Measurements from ENCODE around the gene CGB7. TPM values are rescaled to one million over a fixed set of nuclear protein-coding genes. Genes with fewer than 3 reads are reported as not detected.

The CGB7 gene
- total and polyA plus RNA-seq, 2 of the 13 experiments (the other 11 are each of a cell fraction or from before 2014, with no cell fraction given) = 0.07 TPM; not detected in 1

DNA sequence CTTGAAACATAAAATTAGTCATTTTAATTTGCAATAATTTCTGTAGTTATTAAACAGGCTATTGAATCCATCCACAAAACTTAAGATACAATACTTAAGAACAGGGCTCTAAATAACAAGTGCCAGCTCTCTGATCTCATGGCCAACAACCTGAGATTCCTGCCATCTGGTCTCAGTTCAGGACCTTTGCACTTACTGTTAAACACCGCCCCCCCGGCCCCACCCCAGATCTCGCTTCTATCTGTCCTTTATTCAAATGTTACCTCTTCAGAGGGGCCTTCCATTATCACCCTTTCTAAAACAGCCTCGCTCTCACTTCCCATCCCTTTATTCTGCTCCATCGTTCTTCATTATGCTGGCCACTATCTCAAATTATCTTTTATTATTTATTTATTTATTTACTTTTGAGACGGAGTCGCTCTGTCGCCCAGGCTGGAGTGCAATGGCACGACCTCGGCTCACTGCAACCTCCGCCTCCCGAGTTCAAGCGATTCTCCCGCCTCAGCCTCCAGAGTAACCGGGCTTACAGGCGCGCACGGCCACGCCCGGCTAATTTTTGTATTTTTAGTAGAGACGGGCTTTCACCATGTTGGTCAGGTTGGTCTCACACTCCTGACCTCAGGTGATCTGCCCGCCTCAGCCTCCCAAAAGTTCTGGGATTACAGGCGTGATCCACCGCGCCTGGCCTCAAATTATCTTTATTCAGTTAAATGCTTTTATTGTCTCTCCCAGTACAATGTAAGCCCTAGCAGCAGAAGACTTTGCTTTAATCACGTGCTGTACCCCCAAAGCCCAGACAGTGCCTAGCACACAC, 26.9 kb upstream of the CGB7 start (continued):
- TF ChIP-seq, protein P1, sequence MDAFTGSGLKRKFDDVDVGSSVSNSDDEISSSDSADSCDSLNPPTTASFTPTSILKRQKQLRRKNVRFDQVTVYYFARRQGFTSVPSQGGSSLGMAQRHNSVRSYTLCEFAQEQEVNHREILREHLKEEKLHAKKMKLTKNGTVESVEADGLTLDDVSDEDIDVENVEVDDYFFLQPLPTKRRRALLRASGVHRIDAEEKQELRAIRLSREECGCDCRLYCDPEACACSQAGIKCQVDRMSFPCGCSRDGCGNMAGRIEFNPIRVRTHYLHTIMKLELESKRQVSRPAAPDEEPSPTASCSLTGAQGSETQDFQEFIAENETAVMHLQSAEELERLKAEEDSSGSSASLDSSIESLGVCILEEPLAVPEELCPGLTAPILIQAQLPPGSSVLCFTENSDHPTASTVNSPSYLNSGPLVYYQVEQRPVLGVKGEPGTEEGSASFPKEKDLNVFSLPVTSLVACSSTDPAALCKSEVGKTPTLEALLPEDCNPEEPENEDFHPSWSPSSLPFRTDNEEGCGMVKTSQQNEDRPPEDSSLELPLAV (CRISPR knock-in tag; conservative IDR thresholded peaks at IDR 0.05; ENCODE audit: low read depth) = no peak
- no peak for TF ChIP-seq ZNF441 (CRISPR knock-in tag; IDR thresholded peaks at IDR 0.05; ENCODE audit: borderline replicate concordance)
- TF ChIP-seq ZNF747 (CRISPR knock-in tag; IDR thresholded peaks at IDR 0.05; ENCODE audit: borderline replicate concordance) = no peak
- 0 out of 2 replicates have a peak, but pooled peaks have one; percentile 22 for TF ChIP-seq ZNF567 (CRISPR knock-in tag; IDR thresholded peaks at IDR 0.05; ENCODE audit: borderline replicate concordance)
- TF ChIP-seq, protein P2, sequence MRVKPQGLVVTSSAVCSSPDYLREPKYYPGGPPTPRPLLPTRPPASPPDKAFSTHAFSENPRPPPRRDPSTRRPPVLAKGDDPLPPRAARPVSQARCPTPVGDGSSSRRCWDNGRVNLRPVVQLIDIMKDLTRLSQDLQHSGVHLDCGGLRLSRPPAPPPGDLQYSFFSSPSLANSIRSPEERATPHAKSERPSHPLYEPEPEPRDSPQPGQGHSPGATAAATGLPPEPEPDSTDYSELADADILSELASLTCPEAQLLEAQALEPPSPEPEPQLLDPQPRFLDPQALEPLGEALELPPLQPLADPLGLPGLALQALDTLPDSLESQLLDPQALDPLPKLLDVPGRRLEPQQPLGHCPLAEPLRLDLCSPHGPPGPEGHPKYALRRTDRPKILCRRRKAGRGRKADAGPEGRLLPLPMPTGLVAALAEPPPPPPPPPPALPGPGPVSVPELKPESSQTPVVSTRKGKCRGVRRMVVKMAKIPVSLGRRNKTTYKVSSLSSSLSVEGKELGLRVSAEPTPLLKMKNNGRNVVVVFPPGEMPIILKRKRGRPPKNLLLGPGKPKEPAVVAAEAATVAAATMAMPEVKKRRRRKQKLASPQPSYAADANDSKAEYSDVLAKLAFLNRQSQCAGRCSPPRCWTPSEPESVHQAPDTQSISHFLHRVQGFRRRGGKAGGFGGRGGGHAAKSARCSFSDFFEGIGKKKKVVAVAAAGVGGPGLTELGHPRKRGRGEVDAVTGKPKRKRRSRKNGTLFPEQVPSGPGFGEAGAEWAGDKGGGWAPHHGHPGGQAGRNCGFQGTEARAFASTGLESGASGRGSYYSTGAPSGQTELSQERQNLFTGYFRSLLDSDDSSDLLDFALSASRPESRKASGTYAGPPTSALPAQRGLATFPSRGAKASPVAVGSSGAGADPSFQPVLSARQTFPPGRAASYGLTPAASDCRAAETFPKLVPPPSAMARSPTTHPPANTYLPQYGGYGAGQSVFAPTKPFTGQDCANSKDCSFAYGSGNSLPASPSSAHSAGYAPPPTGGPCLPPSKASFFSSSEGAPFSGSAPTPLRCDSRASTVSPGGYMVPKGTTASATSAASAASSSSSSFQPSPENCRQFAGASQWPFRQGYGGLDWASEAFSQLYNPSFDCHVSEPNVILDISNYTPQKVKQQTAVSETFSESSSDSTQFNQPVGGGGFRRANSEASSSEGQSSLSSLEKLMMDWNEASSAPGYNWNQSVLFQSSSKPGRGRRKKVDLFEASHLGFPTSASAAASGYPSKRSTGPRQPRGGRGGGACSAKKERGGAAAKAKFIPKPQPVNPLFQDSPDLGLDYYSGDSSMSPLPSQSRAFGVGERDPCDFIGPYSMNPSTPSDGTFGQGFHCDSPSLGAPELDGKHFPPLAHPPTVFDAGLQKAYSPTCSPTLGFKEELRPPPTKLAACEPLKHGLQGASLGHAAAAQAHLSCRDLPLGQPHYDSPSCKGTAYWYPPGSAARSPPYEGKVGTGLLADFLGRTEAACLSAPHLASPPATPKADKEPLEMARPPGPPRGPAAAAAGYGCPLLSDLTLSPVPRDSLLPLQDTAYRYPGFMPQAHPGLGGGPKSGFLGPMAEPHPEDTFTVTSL (CRISPR knock-in tag; IDR thresholded peaks at IDR 0.05; ENCODE audit: borderline replicate concordance) = no peak
- TF ChIP-seq NFRKB (IDR thresholded peaks at IDR 0.05) = no peak
- TF ChIP-seq ETV6 (CRISPR knock-in tag; conservative IDR thresholded peaks at IDR 0.05) = no peak
- no peak for TF ChIP-seq ZC3H13 (CRISPR knock-in tag; IDR thresholded peaks at IDR 0.05)
- TF ChIP-seq, protein P3, sequence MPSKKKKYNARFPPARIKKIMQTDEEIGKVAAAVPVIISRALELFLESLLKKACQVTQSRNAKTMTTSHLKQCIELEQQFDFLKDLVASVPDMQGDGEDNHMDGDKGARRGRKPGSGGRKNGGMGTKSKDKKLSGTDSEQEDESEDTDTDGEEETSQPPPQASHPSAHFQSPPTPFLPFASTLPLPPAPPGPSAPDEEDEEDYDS (CRISPR knock-in tag; IDR thresholded peaks at IDR 0.05) = no peak
- TF ChIP-seq, protein P4, sequence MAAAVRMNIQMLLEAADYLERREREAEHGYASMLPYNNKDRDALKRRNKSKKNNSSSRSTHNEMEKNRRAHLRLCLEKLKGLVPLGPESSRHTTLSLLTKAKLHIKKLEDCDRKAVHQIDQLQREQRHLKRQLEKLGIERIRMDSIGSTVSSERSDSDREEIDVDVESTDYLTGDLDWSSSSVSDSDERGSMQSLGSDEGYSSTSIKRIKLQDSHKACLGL (CRISPR knock-in tag; IDR thresholded peaks at IDR 0.05) = no peak
- TF ChIP-seq, protein P5, sequence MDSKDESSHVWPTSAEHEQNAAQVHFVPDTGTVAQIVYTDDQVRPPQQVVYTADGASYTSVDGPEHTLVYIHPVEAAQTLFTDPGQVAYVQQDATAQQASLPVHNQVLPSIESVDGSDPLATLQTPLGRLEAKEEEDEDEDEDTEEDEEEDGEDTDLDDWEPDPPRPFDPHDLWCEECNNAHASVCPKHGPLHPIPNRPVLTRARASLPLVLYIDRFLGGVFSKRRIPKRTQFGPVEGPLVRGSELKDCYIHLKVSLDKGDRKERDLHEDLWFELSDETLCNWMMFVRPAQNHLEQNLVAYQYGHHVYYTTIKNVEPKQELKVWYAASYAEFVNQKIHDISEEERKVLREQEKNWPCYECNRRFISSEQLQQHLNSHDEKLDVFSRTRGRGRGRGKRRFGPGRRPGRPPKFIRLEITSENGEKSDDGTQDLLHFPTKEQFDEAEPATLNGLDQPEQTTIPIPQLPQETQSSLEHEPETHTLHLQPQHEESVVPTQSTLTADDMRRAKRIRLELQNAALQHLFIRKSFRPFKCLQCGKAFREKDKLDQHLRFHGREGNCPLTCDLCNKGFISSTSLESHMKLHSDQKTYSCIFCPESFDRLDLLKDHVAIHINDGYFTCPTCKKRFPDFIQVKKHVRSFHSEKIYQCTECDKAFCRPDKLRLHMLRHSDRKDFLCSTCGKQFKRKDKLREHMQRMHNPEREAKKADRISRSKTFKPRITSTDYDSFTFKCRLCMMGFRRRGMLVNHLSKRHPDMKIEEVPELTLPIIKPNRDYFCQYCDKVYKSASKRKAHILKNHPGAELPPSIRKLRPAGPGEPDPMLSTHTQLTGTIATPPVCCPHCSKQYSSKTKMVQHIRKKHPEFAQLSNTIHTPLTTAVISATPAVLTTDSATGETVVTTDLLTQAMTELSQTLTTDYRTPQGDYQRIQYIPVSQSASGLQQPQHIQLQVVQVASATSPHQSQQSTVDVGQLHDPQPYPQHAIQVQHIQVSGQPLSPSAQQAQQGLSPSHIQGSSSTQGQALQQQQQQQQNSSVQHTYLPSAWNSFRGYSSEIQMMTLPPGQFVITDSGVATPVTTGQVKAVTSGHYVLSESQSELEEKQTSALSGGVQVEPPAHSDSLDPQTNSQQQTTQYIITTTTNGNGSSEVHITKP (CRISPR knock-in tag; IDR thresholded peaks at IDR 0.05; ENCODE audit: low read depth) = no peak
- TF ChIP-seq, protein P6, sequence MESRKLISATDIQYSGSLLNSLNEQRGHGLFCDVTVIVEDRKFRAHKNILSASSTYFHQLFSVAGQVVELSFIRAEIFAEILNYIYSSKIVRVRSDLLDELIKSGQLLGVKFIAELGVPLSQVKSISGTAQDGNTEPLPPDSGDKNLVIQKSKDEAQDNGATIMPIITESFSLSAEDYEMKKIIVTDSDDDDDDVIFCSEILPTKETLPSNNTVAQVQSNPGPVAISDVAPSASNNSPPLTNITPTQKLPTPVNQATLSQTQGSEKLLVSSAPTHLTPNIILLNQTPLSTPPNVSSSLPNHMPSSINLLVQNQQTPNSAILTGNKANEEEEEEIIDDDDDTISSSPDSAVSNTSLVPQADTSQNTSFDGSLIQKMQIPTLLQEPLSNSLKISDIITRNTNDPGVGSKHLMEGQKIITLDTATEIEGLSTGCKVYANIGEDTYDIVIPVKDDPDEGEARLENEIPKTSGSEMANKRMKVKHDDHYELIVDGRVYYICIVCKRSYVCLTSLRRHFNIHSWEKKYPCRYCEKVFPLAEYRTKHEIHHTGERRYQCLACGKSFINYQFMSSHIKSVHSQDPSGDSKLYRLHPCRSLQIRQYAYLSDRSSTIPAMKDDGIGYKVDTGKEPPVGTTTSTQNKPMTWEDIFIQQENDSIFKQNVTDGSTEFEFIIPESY (CRISPR knock-in tag; IDR thresholded peaks at IDR 0.05) = 0 out of 2 replicates have a peak, but pooled peaks have one; percentile 17
